HepG2 (cell line): ENCODE data around the gene PKD2L1. TPM values are rescaled to one million over a fixed set of nuclear protein-coding genes. Genes with fewer than 3 reads are reported as not detected.
A peak's percentile ranks its signal among the peaks of the same experiment; 100 is the strongest.

Experiments
- EED ChIP-seq: sonication (generic); formaldehyde crosslinking; IDR thresholded peaks from 2 replicates; pipeline ENCODE4 v1.5.0; 2020; ENCODE audit warnings: mild to moderate bottlenecking, missing genetic modification reagents
- ERF ChIP-seq: IDR thresholded peaks from 2 replicates; pipeline ENCODE4 v1.6.1; 2018; ENCODE audit warnings: missing biosample characterization, missing genetic modification reagents
- GATA4 ChIP-seq: sonication (generic); IDR thresholded peaks from 2 replicates; pipeline ENCODE4 v1.6.1; 2016; ENCODE audit warnings: antibody characterized with exemption, low read depth, borderline replicate concordance
- NCOA1 ChIP-seq: sonication (generic); formaldehyde crosslinking; IDR thresholded peaks from 2 replicates; pipeline ENCODE4 v1.9.0; 2021; ENCODE audit warnings: missing genetic modification reagents
- PAWR ChIP-seq: sonication (generic); formaldehyde crosslinking; IDR thresholded peaks from 2 replicates; pipeline ENCODE4 v1.4.0; 2020; ENCODE audit warnings: missing genetic modification reagents, mild to moderate bottlenecking, borderline replicate concordance
- RBM22 ChIP-seq: fragments of 200-400 bp; formaldehyde crosslinking; optimal IDR thresholded peaks from 2 replicates; pipeline ENCODE3; 2017; ENCODE audit warnings: mild to moderate bottlenecking, low read length, moderate library complexity
- SMYD3 ChIP-seq: sonication (generic); formaldehyde crosslinking; IDR thresholded peaks from 2 replicates; pipeline ENCODE4 v1.8.1; 2023; ENCODE audit warnings: mild to moderate bottlenecking, missing genetic modification reagents
- SOX5 ChIP-seq: IDR thresholded peaks from 2 replicates; pipeline ENCODE4 v1.6.1; 2016; ENCODE audit warnings: borderline replicate concordance
- STAT5B ChIP-seq: sonication (generic); formaldehyde crosslinking; IDR thresholded peaks from 2 replicates; pipeline ENCODE4 v1.4.0; 2020; ENCODE audit warnings: missing genetic modification reagents
- TEAD3 ChIP-seq: optimal IDR thresholded peaks from 2 replicates; pipeline ENCODE3; 2016; ENCODE audit warnings: borderline replicate concordance
- ZNF207 ChIP-seq: fragments of 450-650 bp; IDR thresholded peaks from 2 replicates; pipeline ENCODE4 v1.6.1; 2016; ENCODE audit warnings: antibody characterized with exemption, borderline replicate concordance
- ZNF383 ChIP-seq: sonication (generic); formaldehyde crosslinking; IDR thresholded peaks from 2 replicates; pipeline ENCODE4 v1.4.0; 2020; ENCODE audit warnings: missing genetic modification reagents, mild to moderate bottlenecking, borderline replicate concordance
- ZNF619 ChIP-seq: sonication (generic); formaldehyde crosslinking; IDR thresholded peaks from 2 replicates; pipeline ENCODE4 v1.4.0; 2020; ENCODE audit warnings: mild to moderate bottlenecking, missing genetic modification reagents
- ZNF879 ChIP-seq: sonication (generic); formaldehyde crosslinking; IDR thresholded peaks from 2 replicates; pipeline ENCODE4 v1.8.1; 2023; ENCODE audit warnings: missing genetic modification reagents
- polyA plus RNA-seq, 8 experiments: library from polyadenylated mRNA; depleted of rRNA in 3 of 8; stranded (reverse) in 7 of 8; unstranded in 1 of 8; fragments of >200 nt; fragmentation: Illumina TruSeq in 4 of 8; extraction: Trizol in 4 of 8; gene quantifications; 2 replicates each; pipeline versions ENCODE4 v1.2.1 to v1.2.3, GENCODE V29; 2011 to 2016; ENCODE audit warnings: low read depth in 4 of 8, missing spikeins in 1 of 8, mixed read lengths in 1 of 8; ENCODE audit not compliant: insufficient read depth in 1 of 8
- total RNA-seq, 5 experiments: library from RNA; depleted of rRNA; stranded (reverse); fragments of >200 nt; fragmentation: Illumina TruSeq; extraction: Trizol; gene quantifications; 2 replicates each; pipeline ENCODE4 v1.2.3, GENCODE V29; 2016; ENCODE audit warnings: low read depth in 1 of 5
- TF ChIP-seq, protein P1 (sequence below): sonication (generic); formaldehyde crosslinking; IDR thresholded peaks from 2 replicates; pipeline ENCODE4 v1.4.0; 2020; ENCODE audit warnings: missing genetic modification reagents, borderline replicate concordance
- TF ChIP-seq, protein P2 (sequence below): sonication (generic); formaldehyde crosslinking; IDR thresholded peaks from 2 replicates; pipeline ENCODE4 v1.4.0; 2020; ENCODE audit warnings: mild to moderate bottlenecking, missing genetic modification reagents
- TF ChIP-seq, protein P3 (sequence below): sonication (generic); formaldehyde crosslinking; IDR thresholded peaks from 2 replicates; pipeline ENCODE4 v1.4.0; 2020; ENCODE audit warnings: missing genetic modification reagents
- TF ChIP-seq, protein P4 (sequence below): sonication (generic); formaldehyde crosslinking; IDR thresholded peaks from 2 replicates; pipeline ENCODE4 v1.5.1; 2020; ENCODE audit warnings: mild to moderate bottlenecking, moderate library complexity, missing genetic modification reagents

PKD2L1 gene
- total and polyA plus RNA-seq, 2 of the 13 experiments (the other 11 are each of a cell fraction or from before 2014, with no cell fraction given) = 0.07 to 0.15 TPM

DNA sequence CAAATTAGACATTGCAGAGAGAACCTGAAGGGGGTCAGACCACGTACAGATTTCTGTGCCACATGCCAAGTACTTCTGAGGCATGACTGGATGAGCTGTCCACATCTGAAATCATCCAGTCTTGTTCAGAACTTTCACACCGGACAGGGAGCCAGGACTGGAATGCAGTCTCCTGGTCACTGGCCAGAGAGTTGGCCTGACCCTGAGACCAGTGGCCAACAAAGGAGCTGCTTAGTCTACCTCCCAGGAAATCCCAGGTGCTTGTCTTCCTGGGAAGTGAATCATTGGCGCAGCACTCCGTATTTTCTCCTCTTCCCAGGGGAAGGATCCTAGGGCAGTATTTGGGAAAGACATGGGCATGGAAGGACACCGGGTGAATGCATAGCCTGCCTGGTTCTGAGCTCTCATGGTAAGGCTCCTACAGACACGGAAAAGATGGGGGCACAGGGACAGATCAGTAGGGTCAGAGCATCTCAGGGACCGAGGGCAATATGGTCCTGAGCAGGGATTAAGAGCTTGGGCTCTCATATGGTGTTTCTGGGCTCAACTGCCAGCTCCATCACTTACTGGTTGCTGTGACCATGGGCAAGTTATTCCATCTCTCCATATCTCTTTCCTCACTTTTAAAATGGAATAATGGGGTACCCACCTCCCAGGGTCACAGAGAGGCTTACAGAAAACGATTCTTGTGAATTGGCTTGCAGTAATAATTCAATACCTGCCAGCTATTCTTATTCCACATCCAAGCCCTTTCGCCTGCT, 15.7 kb upstream of the PKD2L1 start (continued):
- TF ChIP-seq, protein P1, sequence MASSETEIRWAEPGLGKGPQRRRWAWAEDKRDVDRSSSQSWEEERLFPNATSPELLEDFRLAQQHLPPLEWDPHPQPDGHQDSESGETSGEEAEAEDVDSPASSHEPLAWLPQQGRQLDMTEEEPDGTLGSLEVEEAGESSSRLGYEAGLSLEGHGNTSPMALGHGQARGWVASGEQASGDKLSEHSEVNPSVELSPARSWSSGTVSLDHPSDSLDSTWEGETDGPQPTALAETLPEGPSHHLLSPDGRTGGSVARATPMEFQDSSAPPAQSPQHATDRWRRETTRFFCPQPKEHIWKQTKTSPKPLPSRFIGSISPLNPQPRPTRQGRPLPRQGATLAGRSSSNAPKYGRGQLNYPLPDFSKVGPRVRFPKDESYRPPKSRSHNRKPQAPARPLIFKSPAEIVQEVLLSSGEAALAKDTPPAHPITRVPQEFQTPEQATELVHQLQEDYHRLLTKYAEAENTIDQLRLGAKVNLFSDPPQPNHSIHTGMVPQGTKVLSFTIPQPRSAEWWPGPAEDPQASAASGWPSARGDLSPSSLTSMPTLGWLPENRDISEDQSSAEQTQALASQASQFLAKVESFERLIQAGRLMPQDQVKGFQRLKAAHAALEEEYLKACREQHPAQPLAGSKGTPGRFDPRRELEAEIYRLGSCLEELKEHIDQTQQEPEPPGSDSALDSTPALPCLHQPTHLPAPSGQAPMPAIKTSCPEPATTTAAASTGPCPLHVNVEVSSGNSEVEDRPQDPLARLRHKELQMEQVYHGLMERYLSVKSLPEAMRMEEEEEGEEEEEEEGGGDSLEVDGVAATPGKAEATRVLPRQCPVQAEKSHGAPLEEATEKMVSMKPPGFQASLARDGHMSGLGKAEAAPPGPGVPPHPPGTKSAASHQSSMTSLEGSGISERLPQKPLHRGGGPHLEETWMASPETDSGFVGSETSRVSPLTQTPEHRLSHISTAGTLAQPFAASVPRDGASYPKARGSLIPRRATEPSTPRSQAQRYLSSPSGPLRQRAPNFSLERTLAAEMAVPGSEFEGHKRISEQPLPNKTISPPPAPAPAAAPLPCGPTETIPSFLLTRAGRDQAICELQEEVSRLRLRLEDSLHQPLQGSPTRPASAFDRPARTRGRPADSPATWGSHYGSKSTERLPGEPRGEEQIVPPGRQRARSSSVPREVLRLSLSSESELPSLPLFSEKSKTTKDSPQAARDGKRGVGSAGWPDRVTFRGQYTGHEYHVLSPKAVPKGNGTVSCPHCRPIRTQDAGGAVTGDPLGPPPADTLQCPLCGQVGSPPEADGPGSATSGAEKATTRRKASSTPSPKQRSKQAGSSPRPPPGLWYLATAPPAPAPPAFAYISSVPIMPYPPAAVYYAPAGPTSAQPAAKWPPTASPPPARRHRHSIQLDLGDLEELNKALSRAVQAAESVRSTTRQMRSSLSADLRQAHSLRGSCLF = no peak
- TF ChIP-seq TEAD3 (CRISPR knock-in tag) (peak; percentile 80), ZNF879 (CRISPR knock-in tag) (0 out of 2 replicates have a peak, but pooled peaks have one; percentile 38), PAWR (CRISPR knock-in tag) (no peak), ZNF383 (CRISPR knock-in tag) (no peak), SOX5 (no peak), RBM22 (peak; percentile 66), NCOA1 (CRISPR knock-in tag) (0 out of 2 replicates have a peak, but pooled peaks have one; percentile 14), STAT5B (CRISPR knock-in tag) (no peak), ZNF207 (no peak), ZNF619 (CRISPR knock-in tag) (0 out of 2 replicates have a peak, but pooled peaks have one; percentile 56), SMYD3 (CRISPR knock-in tag) (no peak), ERF (CRISPR knock-in tag) (peak; percentile 54; the same call in 1 of the 2 replicates), GATA4 (peak; percentile 70; the same call in 1 of the 2 replicates), EED (CRISPR knock-in tag) (no peak)
- TF ChIP-seq, protein P2, sequence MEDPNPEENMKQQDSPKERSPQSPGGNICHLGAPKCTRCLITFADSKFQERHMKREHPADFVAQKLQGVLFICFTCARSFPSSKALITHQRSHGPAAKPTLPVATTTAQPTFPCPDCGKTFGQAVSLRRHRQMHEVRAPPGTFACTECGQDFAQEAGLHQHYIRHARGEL (CRISPR knock-in tag) = no peak
- TF ChIP-seq, protein P3, sequence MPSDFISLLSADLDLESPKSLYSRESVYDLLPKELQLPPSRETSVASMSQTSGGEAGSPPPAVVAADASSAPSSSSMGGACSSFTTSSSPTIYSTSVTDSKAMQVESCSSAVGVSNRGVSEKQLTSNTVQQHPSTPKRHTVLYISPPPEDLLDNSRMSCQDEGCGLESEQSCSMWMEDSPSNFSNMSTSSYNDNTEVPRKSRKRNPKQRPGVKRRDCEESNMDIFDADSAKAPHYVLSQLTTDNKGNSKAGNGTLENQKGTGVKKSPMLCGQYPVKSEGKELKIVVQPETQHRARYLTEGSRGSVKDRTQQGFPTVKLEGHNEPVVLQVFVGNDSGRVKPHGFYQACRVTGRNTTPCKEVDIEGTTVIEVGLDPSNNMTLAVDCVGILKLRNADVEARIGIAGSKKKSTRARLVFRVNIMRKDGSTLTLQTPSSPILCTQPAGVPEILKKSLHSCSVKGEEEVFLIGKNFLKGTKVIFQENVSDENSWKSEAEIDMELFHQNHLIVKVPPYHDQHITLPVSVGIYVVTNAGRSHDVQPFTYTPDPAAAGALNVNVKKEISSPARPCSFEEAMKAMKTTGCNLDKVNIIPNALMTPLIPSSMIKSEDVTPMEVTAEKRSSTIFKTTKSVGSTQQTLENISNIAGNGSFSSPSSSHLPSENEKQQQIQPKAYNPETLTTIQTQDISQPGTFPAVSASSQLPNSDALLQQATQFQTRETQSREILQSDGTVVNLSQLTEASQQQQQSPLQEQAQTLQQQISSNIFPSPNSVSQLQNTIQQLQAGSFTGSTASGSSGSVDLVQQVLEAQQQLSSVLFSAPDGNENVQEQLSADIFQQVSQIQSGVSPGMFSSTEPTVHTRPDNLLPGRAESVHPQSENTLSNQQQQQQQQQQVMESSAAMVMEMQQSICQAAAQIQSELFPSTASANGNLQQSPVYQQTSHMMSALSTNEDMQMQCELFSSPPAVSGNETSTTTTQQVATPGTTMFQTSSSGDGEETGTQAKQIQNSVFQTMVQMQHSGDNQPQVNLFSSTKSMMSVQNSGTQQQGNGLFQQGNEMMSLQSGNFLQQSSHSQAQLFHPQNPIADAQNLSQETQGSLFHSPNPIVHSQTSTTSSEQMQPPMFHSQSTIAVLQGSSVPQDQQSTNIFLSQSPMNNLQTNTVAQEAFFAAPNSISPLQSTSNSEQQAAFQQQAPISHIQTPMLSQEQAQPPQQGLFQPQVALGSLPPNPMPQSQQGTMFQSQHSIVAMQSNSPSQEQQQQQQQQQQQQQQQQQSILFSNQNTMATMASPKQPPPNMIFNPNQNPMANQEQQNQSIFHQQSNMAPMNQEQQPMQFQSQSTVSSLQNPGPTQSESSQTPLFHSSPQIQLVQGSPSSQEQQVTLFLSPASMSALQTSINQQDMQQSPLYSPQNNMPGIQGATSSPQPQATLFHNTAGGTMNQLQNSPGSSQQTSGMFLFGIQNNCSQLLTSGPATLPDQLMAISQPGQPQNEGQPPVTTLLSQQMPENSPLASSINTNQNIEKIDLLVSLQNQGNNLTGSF (CRISPR knock-in tag) = 0 out of 2 replicates have a peak, but pooled peaks have one; percentile 33
- TF ChIP-seq, protein P4, sequence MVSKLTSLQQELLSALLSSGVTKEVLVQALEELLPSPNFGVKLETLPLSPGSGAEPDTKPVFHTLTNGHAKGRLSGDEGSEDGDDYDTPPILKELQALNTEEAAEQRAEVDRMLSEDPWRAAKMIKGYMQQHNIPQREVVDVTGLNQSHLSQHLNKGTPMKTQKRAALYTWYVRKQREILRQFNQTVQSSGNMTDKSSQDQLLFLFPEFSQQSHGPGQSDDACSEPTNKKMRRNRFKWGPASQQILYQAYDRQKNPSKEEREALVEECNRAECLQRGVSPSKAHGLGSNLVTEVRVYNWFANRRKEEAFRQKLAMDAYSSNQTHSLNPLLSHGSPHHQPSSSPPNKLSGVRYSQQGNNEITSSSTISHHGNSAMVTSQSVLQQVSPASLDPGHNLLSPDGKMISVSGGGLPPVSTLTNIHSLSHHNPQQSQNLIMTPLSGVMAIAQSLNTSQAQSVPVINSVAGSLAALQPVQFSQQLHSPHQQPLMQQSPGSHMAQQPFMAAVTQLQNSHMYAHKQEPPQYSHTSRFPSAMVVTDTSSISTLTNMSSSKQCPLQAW = no peak
